HG03025 (cell line): ENCODE data around the gene RASL11A.
"Not testable (repeated sequence)": the region's sequence is repeated elsewhere in the genome, so short reads cannot be mapped to it uniquely, and the experiment has no call there.

Experiments
- ATAC-seq: cut with Tn5 transposase; IDR thresholded peaks from one replicate; pipeline ENCODE4 v1.9.1; 2021; ENCODE audit warnings: mild to moderate bottlenecking, moderate library complexity; ENCODE audit not compliant: unreplicated experiment, low FRiP score

RASL11A gene

DNA sequence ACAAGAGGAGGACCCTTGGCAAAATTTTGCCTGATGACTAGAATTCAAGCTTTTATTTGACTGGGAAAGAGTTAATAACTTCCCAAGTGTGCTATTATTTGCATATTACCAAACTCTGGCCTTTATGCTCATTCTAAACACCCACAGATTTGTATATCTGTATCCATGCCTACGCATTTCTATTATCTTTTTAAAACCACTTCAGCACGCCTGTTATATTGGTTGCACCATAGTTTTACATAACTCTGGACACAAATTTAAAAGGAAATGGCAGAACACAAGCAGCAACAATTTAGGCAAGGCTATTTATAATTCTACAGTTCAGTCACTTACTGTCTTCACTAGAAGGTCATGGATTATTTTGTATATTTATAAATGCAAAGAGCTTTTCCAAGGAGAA is 3.7 kb upstream of the RASL11A start:
- ATAC-seq, result no peak

DNA sequence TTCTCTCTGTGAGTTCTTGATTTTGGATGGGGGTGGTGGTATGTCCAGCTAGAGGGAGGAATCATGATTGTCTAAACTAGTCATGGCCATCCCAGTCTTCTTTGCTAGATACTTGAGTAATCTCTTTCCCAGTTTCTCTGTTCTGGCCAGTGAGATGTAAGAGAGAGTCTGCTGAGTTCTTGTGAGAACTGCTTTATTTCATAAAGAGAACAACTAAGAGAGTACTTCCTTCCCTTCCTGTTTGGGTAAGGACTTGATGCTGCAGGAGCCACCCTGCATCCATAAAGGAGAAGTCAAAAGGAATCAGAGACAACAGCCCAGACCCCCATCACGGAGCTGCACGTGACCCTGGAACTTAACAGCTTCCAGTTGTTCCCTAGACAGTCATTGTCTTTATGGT is 3.0 kb upstream of the RASL11A start:
- ATAC-seq, result no peak

DNA sequence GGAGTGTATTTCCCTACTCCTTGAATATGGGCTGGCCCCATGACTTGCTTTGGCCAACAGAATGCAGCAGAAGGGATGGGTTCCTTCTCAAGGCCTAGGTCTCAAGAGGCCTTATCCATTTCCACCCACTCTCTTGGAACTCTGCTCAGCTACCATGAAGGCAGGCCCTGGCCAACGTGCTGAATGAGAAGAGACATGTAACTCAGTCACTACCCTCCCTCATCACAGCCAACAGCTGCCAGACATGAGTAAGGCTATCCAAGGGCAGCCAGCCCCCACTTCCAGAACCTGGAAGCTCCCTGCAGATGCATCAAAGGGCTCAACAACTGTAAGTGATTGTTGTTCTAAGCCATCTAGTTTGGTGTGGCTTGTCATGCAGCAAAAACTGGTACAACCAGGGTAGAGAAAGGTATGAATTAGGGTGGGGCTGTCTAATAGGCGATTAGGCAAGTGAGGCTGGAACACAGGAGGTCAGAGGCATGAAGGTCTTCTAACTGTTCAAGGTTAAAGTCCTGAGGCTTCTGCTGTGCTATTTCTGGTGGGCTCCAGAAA is 1.4 kb upstream of the RASL11A start:
- no peak for ATAC-seq

DNA sequence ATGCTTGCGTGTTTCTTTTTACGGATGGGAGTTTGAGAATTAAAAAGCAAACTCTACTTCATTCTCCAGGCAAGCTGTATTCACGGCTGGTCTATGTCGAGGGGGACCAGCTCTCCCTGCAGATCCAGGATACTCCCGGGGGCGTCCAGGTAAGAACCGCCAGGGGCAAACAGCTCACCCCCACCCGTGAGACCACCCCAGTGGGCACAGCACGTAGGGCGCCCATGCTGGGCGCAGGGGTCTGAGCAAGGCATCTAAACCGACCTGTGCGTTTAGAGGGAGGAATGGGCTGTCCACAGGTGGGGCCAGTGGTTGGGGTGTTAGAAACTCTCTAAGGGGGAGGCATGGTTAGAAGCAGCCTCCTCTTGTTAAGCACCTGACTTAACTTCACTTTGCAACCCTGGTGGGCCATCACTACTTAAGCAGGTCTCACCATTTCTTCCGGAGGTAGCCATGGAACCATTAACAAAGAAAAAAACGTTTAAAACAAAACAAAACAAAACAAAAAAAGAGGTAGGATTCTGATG is 1.0 kb downstream of the RASL11A start:
- no peak for ATAC-seq

DNA sequence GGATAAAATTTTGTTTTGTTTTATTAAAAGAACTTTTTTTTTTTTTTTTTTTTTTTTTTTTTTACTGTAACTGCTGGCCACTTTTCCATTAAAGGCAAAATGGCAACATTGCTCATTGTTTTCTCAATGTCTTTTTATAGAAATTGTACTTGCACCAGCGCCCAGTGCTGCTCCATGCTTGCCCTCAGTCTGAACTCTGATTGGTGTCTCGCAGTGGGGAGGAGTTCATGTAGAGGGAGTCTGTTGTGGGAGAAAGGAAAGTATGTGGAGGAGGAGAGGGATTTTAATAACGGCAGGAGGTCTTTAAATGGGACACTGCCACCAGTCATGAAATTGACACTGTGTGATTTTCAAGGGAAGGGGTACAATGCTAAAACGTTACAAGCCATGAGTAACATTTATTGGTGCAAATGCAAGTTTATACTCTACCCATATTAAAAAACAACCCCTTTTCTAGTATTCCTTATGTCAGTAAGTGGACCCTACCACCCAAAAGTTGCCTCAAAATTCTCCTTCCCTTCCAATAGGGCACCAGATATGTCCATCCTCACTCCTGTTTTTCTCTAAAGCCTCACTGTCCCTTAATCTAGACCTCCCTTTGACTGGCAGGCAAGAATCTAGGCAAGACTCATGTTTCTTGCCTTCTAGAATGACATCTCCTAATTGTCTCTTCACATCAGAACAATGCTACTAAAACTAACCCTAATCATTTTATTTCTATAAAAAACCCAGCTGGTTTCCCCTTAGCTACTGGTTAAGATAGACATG is 3.2 kb downstream of the RASL11A start:
- ATAC-seq, result no peak

DNA sequence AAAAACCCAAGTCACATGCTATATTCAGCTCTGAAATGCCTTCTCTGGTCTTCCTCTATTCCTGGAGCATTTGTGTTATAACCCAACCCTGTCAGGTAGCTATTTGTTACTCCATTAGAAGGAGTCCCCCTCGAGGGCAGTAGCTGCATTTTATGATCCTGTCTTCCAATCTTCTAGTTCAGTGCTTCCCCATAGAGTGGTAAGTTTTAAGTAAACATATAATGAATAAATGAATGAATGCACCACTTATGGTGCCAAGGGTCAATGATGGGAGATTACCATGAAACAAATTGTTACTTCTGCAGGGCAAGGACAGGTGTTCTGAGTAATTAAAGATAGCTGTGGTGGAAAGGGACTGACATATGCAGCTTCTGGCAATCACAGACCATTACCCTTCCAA is 4.0 kb downstream of the RASL11A start:
- no peak for ATAC-seq

DNA sequence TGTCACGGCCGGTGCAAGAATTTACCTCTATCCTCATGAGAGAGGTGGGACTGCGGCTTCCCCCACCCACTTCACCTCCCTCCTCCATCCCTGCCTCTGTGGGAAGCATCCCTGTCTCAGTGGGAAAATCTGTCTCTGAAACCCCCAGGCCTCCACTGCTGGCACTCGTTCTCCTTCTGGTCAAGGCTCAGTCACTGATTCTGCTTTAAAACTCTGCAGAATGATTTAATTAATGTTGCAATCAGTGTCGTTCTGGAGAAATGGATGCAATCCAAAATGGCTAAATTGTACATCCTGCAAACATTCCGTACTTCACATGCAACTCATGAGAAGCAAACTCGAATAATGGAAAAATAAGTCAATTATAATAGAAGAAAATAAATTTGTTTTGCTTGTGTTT is 5.6 kb downstream of the RASL11A start:
- no peak for ATAC-seq

DNA sequence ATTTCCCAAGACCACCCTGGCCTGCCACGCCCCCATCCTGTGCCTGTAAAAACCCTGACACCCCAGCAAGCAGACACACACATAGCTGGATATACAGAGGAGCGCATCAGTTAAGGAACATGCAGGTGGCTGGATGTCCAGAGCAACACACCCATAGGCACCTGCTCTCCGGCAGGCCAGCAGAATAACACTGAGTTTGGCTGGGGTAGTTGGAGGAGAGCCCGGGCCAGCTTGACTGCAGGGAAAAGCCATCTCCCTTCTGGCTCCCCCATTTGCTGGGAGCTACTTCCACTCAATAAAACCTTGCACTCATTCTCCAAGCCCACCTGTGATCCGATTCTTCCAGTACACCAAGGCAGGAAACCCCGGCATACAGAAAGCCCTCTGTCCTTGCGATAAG is 8.9 kb downstream of the RASL11A start:
- no peak for ATAC-seq

DNA sequence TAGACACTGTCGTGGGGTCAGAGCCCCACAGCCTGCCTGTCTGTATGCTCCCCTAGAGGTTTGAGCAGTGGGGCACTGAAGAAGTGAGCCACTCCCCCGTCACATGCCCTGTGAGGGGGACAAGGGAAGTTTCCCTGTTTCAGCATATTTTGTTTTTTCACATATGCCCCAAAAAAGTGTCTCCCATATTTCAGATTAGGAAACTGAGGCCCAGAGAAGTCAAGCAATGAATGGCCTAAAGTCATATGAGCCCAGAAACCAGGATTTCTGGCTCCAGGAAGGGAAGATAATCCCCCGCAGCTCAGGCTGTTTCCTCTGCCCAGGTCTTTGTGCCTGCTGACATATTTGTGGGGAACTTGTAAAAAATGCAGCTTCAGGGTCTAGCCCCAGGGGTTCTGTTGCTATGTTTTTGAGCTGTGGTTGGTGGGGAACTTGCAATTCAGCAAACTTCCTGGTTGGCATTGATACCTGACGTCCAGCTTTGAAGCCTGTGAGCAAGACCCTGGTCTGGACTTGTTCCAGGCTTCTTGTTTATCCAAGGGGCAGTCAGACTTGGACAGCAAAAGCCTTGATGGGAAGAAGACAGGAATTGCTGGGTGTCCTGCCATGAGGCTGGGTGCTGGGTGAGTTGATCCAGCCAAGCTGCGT is 9.5 kb downstream of the RASL11A start:
- no peak for ATAC-seq

DNA sequence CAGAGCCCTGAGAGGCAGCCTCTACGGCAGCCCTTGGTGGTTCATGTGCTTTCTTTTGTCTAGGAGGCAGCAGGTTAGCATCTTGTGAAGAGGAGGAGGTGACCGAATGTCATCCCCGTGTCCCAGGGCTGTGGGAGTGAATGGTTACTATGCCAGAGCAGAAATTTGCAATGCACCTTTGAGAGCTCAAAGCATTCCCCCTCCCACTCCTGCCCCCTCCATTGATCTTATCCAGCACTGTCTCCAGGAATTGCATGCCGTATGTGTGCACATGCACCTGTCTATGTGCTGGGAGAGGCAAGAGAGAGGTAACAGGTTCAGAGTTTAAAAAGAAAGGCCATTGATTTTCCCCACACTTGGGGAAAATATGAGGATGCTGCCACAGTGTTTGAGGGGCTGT is 10.2 kb downstream of the RASL11A start:
- ATAC-seq, result no peak

DNA sequence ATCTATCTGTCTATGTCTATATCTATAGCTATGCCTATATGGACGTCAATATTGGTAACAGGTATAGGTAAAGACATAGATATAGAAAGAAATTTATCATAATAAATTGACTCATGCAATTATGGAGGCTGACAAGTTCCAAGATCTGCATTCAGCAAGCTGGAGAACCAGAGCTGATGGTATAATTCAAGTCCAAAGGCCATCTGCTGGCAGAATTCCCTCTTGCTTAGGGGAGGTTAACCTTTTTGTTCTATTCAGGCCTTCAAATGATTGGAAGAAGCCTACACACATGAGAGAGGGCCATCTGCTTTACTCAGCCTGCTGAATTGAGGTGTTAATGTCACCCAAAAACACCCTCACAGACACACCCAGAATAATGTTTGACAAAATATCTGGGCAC is 10.8 kb downstream of the RASL11A start:
- ATAC-seq, result no peak

DNA sequence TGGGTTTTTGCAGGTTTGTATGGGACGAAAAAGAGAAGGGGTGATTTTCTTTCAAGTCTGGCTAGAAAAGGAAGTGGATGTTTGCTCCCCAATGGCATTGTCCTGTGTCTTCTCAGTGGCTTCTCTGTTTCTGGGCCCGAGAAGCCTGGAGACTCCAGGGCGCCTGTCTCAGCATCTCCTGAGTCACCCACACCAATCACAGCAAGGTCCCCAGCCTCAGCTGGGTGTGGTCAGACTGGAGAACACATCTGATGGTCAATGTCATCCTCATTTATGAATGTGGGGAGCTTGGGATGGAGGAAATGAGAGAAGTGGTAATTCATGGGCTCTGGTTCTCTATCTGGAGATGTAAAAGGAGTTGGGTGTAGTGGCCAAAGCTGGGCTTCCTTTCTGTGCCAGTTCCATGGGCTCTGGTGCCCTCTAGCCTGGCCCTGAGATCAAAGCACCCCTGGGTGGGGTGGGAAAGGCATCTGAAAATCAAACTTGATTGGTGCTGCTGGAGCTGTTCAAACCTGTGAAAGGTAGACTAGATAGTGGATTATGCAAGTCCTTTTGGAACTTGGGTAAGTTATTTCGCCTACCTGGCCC is 13.4 kb downstream of the RASL11A start:
- no peak for ATAC-seq

DNA sequence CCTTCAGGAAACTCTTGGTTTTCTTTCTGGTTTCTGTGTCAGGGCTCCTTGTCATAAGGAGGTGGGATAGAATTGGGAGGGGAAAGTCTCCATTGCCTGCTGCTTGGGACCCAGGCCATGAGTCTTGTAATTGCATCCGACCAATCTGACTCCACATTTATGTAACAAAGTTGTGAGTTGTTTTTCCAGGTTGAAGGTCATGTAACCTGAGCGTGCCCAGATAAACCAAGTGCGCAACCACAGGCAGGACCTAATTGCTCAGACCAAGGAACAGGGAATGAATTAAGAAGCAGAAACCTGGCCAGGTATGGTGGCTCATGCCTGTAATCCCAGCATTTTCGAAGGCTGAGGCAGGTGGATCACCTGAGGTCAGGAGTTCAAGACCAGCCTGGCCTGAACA is 17.8 kb downstream of the RASL11A start:
- no peak for ATAC-seq

DNA sequence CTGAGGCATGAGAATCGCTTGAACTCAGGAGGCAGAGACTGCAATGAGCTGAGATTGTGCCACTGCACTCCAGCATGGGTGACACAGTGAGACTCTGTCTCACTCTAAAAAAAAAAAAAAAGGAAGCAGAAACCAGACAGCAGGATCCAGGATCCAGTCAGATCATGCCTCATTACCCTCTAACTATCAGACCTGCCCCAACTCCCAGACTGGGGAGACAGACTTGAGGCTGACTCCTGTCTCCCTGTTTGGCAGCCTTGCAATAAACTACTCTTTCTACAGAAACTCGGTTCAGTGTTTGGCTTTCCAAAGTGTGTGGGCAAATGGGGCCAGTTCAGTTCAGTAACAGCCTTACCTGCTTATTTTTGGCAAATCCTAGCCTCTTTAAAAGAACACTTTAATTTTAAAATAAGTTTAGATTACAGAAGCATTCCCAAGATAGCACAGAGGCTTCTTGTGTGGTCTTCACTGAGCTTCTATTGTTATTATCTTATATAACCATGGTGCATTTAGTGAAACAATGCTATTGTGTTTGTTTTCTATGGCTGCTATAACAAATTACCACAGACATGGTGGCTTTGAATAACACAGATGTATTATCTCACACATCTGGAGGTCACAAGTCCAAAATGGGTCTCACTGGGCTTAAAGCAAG is 18.5 kb downstream of the RASL11A start:
- no peak for ATAC-seq

DNA sequence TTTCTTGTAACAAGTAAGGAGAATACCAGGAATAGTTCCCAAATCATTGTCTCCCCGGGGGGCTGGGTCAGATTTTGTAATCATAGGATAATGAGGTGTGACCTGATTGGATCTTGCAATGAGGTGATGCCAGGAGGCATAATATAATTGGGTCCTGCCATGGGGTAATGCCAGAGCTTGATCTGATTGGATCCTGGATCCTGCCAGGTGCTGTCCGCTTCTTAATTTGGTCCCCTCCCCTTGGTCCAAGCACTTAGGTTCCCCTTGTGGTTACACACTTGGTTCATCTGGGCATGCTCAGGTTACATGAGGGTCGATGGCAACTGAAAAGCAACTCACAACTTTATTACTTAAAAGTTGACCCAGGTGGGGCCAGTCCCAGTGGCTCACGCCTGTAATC is 20.1 kb downstream of the RASL11A start:
- ATAC-seq, result no peak

DNA sequence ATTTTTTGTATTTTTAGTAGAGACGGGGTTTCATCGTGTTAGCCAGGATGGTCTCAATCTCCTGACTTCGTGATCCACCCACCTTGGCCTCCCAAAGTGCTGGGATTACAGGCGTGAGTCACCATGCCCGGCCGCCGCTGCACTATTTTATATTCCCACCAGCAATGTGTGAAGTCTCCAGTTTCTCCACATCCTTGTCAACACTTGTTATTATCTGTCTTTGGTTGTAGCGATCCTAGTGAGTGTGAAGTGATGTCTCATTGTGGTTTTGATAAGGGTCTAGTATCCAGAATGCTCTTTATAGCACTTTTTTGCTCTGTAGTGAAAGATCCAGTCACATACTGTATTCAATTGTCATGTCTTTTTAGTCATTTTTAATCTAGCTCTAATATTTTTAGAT is 21.3 kb downstream of the RASL11A start:
- ATAC-seq, result not testable (repeated sequence)

DNA sequence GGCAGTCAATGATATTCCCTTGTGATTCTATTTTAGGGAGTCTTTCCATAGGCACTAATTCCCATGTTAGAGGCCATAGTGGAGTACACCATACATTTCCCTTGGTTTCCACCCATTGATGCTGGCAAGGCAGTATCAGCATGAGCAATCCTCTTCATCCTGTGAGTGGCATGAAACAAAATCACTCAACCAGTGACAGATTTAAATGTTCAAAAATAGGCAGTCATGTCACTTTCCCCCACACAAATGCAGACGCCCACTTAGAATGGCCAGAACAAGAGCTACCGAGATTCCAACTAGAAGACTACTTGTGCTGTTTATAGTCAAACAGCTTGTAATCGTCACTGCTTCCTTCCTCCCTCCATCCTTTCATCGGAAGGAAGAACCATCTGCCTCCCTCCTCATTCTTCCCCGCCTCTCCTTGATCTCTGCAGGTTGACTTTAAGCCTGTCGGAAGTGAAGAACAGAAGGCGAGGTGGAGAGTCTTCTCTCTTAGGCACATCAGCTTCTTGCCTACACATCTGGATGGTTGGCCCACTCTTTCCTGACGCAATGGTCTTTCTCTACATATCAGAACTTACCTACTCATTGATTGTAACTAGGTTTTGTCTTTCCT is 22.6 kb downstream of the RASL11A start:
- ATAC-seq, result no peak

DNA sequence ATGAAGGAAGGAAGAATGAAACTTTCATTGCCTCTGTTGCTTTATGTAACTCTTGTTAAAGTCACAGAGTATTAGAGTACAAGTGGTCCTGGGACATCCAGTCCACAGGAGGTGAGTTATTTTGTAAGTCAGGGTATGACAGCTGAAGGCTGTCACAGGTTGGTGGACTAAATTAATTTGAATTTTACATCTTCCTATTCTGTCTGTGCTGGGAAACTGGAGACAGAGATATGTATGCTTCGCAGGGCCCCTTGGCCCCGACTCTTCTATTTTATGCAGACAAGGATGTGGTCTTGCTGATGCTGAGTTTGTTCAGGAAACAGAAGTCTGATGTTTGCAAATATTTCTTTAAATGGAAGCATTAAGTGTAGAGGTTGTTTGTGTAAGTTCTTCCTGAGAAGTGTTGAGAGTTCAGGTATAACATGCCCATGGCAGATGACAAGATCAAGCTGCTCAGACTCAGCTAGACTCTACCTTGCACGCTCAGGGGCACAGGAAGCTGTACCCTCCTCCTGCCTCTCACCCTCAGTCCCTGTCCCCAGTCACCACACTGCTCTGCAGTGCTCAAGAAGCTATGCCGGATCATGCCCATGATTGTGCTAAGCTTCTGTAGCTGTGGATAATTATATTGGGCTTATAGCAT is 23.4 kb downstream of the RASL11A start:
- no peak for ATAC-seq

DNA sequence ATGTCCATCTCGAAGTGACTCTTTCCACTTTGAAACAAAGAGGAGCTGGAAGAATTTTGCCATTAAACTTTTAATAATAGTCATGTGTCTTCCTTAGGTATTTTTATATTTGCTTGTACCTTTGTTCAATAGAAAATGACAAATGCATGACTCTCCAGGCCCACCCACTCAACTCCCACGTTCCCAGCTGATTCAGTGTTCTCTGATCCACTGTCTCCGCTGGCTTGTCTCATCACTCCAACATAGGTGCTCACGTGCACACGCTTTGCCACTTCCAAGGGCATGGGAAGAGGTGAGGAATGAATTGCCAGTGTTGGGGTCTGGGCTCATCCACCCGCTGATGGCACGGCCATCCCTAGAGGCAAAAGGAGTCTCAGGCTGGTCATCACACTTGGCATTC is 24.5 kb downstream of the RASL11A start:
- ATAC-seq, result no peak

DNA sequence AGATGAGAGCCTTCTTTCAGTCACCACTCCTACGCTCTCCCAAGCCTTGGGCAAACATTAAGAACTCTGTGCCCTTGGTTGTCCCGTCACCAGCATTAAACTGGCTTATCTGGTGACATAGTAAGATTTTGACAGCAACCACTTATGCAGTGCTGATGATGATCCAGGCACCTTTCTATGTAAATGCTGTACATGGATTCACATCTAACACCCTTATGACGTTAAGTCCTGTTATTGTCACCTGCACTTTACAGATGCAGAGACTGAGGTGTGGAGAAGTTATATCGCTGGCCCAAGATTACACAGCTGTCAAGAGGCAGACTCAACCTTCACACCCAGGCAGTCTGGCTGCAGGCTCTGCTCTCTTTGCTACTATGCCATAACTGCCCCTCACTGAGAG is 25.0 kb downstream of the RASL11A start:
- ATAC-seq, result no peak
